ENCODE measurements around the gene LRRIQ4.

LRRIQ4 gene

DNA sequence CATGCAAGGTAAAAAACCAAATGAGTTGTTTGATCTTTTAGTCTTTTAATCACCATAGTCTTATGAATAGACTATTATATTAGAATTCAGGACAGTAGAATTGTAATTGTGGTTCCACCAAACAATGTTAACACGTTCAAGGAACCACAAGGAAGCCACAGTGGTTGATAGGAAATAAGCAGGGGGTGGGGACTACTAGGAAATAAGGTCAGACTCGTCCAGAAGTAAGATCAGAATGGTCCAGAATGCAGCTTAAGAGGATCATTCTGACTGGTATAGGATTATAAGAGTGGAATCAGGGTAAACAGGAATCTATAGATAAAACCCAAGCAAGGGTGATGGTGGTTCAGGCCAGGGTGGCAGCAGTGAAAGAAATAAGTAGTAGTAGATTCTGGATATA, 31.9 kb upstream of the LRRIQ4 start:
- H3K9me3 ChIP-seq, result no peaks in the 10 kb centered on the region
- H3K27me3 ChIP-seq, result no peaks in the 10 kb centered on the region
- TF ChIP-seq, protein P1, sequence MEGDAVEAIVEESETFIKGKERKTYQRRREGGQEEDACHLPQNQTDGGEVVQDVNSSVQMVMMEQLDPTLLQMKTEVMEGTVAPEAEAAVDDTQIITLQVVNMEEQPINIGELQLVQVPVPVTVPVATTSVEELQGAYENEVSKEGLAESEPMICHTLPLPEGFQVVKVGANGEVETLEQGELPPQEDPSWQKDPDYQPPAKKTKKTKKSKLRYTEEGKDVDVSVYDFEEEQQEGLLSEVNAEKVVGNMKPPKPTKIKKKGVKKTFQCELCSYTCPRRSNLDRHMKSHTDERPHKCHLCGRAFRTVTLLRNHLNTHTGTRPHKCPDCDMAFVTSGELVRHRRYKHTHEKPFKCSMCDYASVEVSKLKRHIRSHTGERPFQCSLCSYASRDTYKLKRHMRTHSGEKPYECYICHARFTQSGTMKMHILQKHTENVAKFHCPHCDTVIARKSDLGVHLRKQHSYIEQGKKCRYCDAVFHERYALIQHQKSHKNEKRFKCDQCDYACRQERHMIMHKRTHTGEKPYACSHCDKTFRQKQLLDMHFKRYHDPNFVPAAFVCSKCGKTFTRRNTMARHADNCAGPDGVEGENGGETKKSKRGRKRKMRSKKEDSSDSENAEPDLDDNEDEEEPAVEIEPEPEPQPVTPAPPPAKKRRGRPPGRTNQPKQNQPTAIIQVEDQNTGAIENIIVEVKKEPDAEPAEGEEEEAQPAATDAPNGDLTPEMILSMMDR (IDR thresholded peaks at IDR 0.05), result no peak
- H3K4me3 ChIP-seq (ENCODE audit: low read depth in 1 of 2, low read length in 1 of 2), result no peak overlapping the region
- no peak overlapping the region for H3K27ac ChIP-seq
- H3K4me1 ChIP-seq (ENCODE audit: control insufficient read depth in 1 of 2, insufficient read depth in 1 of 2, low read depth in 1 of 2, low read length in 1 of 2), result peaks cover 5 to 7% of the 10 kb centered on the region in 2 experiments
- H3K36me3 ChIP-seq, result peaks cover 90% of the 10 kb centered on the region

DNA sequence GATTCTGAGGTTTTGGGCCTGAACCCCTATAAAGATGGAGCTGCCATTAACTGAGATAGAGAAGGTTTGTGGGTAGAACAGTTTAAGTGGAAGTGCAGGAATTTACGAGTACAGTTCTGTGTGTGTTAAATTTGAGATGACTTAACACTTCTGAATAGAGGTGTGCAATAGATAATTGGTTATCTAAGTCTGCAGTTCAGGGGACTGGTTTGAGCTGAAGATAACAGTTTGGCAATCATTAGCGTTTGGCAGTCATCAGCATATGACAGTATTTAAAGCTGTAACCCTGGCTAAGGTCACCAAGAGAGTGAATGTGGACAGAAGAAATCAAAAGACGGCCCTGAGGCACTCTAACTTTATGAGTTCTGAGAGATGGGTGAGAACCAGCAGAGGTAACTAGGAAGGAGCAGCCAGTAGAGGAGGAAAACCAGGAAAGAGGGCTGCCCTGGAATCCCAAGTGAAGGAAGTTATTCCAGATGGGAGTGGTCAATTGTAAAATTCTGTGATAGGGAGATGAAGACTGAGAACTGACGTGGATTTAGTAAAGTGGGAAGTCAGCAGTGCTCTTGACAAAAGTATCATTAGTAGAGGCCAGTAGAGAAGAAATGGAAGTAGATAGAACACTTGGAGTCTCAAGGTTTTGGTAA, 31.3 kb upstream of the LRRIQ4 start:
- Histone ChIP-seq H3K4me3 (ENCODE audit: low read depth in 1 of 2, low read length in 1 of 2) (no peak overlapping the region), H3K9me3 (no peaks in the 10 kb centered on the region), H3K27me3 (no peaks in the 10 kb centered on the region), H3K4me1 (ENCODE audit: control insufficient read depth in 1 of 2, insufficient read depth in 1 of 2, low read depth in 1 of 2, low read length in 1 of 2) (peaks cover 4 to 5% of the 10 kb centered on the region in 2 experiments), H3K36me3 (peaks cover 90% of the 10 kb centered on the region), H3K27ac (no peak overlapping the region)
- TF ChIP-seq, protein P1 (IDR thresholded peaks at IDR 0.05), result no peak

DNA sequence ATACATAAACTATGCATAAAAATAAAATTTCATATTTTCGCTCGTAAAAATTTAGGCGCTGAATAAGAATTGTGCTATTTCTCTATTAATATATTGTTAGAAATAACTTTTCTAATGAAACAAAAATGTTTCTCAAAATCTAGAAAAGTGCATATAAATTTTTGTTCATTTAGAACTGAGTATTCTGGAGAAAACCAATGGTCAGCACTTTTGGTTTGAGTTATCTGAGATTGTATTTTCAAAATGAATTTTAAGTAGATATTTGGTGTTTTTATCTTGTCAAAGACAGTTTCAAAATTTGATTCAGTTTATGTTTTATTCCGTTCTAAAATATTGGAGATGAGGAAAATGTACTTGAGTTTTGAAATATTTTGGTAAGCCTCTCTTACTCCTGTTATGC, 25.6 kb upstream of the LRRIQ4 start:
- H3K4me3 ChIP-seq (ENCODE audit: low read depth in 1 of 2, low read length in 1 of 2), result no peak overlapping the region
- H3K4me1 ChIP-seq (ENCODE audit: control insufficient read depth in 1 of 2, insufficient read depth in 1 of 2, low read depth in 1 of 2, low read length in 1 of 2), result no peaks in the 10 kb centered on the region
- no peaks in the 10 kb centered on the region for H3K27me3 ChIP-seq
- TF ChIP-seq, protein P1 (IDR thresholded peaks at IDR 0.05), result no peak
- peaks cover 80% of the 10 kb centered on the region for H3K36me3 ChIP-seq
- H3K9me3 ChIP-seq, result no peaks in the 10 kb centered on the region
- no peak overlapping the region for H3K27ac ChIP-seq

DNA sequence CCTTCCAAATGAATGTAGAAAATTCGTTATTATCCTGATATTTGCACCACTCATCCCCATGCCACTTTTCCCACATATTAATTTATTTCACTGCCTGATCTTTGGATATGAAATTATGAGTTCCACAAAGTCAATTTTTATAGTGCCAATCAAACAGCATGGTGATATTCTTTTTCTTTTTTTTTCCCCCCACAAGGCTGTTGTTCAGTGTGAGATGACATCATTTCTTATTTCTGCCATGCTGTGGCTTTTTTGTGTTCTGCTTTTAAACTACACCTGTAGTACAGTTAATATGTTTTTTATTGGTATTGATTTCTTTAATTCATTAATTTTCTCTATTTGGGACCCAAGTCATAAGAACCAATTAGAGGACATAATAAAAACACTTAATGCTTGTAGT, 24.9 kb upstream of the LRRIQ4 start:
- peaks cover 78% of the 10 kb centered on the region for H3K36me3 ChIP-seq
- TF ChIP-seq, protein P1 (IDR thresholded peaks at IDR 0.05), result no peak
- no peaks in the 10 kb centered on the region for H3K27me3 ChIP-seq

DNA sequence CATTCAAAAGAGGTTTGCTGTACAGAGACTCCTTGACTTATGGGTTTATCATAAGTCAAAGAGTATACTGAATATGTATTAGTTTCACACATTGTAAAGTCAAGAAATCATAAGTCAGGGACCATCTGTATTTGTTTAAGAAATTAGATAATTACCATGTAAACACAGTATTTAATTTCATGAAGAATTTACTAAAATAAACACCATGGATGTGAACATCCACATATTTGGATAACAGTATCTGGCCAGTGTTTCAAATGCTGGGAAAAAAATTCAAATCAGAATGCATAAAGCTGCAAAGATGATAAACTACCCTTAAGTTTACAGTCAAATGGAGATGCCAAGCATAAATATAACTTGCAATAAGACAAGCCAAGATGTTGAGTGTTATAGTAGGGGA, 22.5 kb upstream of the LRRIQ4 start:
- no peak overlapping the region for H3K27ac ChIP-seq
- TF ChIP-seq, protein P1 (IDR thresholded peaks at IDR 0.05), result no peak
- H3K27me3 ChIP-seq, result no peaks in the 10 kb centered on the region
- H3K4me3 ChIP-seq (ENCODE audit: low read depth in 1 of 2, low read length in 1 of 2), result no peak overlapping the region
- no peaks in the 10 kb centered on the region for H3K4me1 ChIP-seq (ENCODE audit: control insufficient read depth in 1 of 2, insufficient read depth in 1 of 2, low read depth in 1 of 2, low read length in 1 of 2)
- no peaks in the 10 kb centered on the region for H3K9me3 ChIP-seq
- H3K36me3 ChIP-seq, result peaks cover 63% of the 10 kb centered on the region

More for the DNA sequence above, 24.9 kb upstream of the LRRIQ4 start:
- Histone ChIP-seq H3K4me1 (ENCODE audit: control insufficient read depth in 1 of 2, insufficient read depth in 1 of 2, low read depth in 1 of 2, low read length in 1 of 2) (no peaks in the 10 kb centered on the region), H3K9me3 (no peaks in the 10 kb centered on the region), H3K27ac (no peak overlapping the region), H3K4me3 (ENCODE audit: low read depth in 1 of 2, low read length in 1 of 2) (no peak overlapping the region)

Data from neutrophil (primary cell).